ENCODE results near the gene EXOC3. TPM values are rescaled to one million over a fixed set of nuclear protein-coding genes. Genes with fewer than 3 reads are reported as not detected.

EXOC3 gene
- total RNA-seq, 1 donor from 2014 or later, result 67.8 TPM

- DNase-seq (ENCODE audit: low read depth), result no peak
Measured at GRCh38 chr5:454936-455335, 12.0 kb downstream of the EXOC3 start.

- no peak for DNase-seq (ENCODE audit: low read depth)
Measured at GRCh38 chr5:455806-456205, 12.8 kb downstream of the EXOC3 start.

DNA sequence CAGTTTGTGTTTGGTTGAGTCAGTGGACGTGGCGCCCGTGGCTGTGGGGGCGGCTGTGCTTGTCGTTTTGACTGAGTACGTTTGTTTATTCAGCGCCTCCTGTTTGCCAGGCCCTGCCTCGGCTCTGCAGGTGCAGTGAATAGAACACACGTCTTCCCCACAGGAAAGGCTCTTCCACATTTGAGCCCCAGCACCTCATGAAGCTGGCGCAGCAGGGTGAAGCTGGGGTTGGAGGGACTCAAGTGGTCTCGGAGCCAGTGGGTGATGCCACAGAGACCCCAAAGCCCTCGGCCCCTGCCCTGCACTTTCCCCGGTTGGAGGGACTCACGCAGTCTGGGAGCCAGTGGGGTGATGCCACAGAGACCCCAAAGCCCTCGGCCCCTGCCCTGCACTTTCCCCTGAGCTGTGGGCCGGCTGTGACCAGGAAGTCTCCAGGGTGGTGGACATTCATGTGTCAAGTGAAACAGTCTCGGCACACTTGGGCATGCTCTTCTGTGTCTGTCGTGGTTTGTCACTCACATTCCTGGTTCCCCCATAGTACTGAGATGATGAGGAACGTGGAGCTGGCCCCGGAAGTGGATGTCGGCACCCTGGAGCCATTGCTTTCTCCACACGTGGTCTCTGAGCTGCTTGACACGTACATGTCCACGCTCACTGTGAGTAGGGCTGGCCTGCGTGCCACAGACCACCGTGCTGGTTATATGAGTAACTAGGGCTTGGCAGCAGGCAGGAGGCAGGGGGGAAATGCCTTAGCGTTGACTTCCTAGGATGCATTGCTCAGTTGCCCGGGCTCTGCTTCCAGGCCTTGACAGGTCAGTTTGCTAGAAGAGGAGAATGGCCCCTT is 13.6 kb downstream of the EXOC3 start:
- DNase-seq (ENCODE audit: low read depth), result no peak

DNA sequence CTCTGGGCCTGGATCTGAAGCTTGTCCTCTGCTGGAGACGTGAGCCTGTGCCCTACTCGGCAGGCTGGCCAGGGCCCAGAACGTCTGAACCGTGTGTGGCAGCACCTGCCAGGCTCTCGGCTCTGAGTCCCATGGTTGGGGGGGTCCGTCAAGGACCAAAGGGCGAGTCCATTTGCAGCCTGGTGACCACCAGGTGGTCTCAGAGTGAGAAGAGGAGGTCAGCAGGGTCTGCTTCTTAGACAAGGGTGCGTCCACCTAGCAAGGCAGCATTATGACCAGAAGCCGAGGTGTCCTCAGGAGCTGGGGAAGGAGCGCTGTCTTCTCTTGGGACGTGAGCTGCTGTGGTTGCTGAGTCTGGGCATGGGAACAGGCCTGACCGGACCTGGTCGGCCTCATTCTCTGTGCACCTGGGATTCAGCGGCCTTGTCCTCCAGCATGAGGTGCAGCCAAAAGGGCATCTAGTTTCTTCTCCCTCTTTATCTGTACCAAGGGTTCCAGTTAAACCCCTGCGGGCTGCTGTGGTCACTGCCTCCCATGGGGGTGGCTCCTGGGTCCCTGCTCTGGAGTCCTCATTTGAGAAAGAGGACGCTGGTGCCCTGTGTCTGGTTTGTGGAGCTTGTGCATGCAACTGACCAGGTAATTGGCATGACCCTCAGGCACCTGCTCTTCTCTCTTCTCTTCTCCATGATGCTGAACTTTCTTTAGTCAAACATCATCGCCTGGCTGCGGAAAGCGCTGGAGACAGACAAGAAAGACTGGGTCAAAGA is 14.4 kb downstream of the EXOC3 start:
- no peak for DNase-seq (ENCODE audit: low read depth)

GRCh38 chr5:458547-459353 is 15.8 kb downstream of the EXOC3 start:
- DNase-seq (ENCODE audit: low read depth), result no peak

- no peak for DNase-seq (ENCODE audit: low read depth)
Measured at GRCh38 chr5:459562-460272, 16.7 kb downstream of the EXOC3 start.

GRCh38 chr5:460273-460625 is 17.3 kb downstream of the EXOC3 start:
- no peak for DNase-seq (ENCODE audit: low read depth)

GRCh38 chr5:462051-462481 is 19.1 kb downstream of the EXOC3 start:
- no peak for DNase-seq (ENCODE audit: low read depth)

DNA sequence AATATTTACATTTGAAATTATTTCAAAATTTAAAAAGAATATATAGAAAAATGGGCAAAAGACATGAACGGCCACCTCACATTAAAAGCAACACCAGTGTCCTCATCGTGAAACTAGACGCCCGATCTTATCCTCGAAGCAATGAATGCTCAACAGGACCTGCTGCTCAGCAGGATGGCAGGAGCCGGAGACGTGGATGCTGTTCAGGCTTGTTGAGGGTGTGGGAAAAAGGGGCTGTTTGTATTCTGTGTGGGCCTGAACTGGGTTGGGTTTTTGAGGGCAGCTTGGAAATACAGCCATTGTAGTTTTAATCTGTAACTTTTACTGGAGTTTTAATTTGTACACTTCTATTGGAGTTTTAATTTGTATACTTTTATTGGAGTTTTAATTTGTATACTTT is 20.3 kb downstream of the EXOC3 start:
- DNase-seq (ENCODE audit: low read depth), result no peak

GRCh38 chr5:463952-464351 is 21.0 kb downstream of the EXOC3 start:
- no peak for DNase-seq (ENCODE audit: low read depth)

DNA sequence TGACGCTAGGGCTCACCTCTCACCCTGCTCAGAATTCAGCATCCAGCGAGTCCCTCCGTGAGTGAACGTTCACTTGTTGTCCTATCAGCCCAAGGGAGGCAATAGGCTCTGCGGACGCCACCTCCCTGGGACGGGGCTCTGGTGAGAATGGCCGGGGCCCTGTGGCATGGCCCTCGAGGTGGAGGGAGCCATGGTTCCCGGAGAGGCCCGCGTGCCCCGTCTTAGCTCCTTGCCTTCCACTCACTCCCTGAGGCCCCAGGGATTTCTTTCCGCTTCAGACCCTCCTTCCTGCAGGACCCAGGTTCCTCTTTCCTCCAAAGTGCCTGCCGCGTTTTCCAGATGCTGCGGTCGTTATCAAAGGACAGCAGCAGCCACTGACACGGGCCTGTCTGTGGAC is 21.5 kb downstream of the EXOC3 start:
- DNase-seq (ENCODE audit: low read depth), result no peak

GRCh38 chr5:464843-465590 is 22.0 kb downstream of the EXOC3 start:
- no peak for DNase-seq (ENCODE audit: low read depth)

DNA sequence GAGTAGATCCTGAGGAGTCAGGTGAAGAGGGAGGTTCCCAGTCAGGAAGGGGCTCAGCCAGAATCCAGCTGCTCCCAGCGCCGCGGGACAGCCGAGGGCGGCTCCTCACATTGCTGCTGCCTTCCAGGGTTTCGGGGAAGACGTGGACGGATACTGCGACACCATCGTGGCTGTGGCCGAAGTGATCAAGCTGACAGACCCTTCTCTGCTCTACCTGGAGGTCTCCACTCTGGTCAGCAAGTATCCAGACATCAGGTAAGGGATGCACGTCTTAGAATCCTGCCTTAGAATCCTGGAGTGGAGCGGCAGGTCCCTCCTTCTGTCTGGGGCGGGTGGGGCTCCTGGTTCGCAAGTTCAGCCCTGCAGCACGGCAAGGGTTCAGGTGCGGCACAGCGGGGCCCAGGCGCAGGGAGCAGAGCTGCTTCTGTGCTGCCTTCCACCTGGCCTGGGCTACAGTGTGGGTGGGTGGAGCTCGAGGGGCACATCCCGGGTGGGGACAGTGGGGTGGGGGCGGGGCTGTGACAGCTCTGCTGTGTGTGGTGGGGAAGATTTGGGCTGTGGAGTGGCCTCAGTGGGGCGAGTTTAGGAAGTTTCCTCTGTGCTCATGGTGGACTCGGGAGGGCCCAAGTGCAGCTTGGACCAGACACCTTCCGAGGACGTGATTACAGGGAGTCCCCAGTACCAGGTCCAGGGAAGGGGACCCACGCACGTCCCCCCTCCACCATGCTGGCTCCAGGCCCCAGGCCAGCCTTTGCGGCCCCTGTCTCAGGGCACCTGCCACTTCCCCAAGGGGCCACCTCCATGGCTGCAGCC is 22.8 kb downstream of the EXOC3 start:
- no peak for DNase-seq (ENCODE audit: low read depth)

GRCh38 chr5:466661-467310 is 23.8 kb downstream of the EXOC3 start:
- no peak for DNase-seq (ENCODE audit: low read depth)

- no peak for DNase-seq (ENCODE audit: low read depth)
Measured at GRCh38 chr5:468401-468800, 25.4 kb downstream of the EXOC3 start.

- DNase-seq (ENCODE audit: low read depth), result no peak
Measured at GRCh38 chr5:469752-470483, 26.9 kb downstream of the EXOC3 start.

GRCh38 chr5:470961-471749 is 28.2 kb downstream of the EXOC3 start:
- no peak for DNase-seq (ENCODE audit: low read depth)

DNA sequence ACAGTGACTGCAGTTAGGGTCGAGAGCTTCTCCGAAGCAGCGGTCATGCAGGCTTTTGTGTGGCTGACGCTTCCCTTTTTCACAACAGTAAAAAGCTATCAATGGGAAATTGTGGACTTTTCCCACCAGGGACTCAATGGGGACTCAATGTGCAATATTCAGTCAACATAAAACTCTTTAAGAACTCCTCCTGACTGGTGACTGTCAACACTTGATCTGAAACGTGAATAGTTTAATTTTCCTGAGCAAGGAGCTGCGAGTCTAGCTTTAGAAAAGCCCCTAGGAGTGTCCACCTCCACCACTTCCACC is 28.7 kb downstream of the EXOC3 start:
- no peak for DNase-seq (ENCODE audit: low read depth)

All from myocyte (in vitro differentiated cells).